ENCODE measurements around the gene PYGO2. TPM values are rescaled to one million over a fixed set of nuclear protein-coding genes. Genes with fewer than 3 reads are reported as not detected.

PYGO2 gene
- total and polyA plus RNA-seq, 2 of the 8 experiments (the other 6 are each of a cell fraction or from before 2014, with no cell fraction given) = 31.0 to 31.6 TPM

DNA sequence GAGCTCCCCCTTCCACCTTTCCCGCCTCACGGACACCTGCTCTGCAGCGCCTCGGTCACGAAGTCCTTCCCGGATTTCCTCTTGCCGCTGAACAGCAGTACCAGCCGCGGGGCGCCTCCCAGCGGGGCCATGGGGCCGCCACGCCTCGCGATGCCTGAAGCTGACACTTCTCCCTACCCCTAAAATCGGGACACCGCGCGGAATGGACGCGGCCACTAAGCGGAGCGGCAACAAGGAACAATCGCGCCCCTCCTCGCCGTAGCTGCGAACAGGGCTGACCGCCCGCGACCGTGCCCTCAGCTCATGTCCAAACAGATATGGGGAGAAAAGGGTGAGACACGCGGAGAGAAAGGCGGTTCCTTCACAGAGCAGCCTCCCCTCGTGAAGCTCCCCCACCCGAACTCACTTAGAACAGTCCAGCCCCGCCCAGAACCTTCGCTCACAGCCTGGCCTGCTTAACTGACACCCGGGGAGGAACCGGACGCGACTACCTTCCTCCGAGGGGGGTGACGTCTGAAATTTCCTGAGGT is 25.0 kb downstream of the PYGO2 start, which contains the start of gene PMVK (continued):
- TF ChIP-seq, protein P1, sequence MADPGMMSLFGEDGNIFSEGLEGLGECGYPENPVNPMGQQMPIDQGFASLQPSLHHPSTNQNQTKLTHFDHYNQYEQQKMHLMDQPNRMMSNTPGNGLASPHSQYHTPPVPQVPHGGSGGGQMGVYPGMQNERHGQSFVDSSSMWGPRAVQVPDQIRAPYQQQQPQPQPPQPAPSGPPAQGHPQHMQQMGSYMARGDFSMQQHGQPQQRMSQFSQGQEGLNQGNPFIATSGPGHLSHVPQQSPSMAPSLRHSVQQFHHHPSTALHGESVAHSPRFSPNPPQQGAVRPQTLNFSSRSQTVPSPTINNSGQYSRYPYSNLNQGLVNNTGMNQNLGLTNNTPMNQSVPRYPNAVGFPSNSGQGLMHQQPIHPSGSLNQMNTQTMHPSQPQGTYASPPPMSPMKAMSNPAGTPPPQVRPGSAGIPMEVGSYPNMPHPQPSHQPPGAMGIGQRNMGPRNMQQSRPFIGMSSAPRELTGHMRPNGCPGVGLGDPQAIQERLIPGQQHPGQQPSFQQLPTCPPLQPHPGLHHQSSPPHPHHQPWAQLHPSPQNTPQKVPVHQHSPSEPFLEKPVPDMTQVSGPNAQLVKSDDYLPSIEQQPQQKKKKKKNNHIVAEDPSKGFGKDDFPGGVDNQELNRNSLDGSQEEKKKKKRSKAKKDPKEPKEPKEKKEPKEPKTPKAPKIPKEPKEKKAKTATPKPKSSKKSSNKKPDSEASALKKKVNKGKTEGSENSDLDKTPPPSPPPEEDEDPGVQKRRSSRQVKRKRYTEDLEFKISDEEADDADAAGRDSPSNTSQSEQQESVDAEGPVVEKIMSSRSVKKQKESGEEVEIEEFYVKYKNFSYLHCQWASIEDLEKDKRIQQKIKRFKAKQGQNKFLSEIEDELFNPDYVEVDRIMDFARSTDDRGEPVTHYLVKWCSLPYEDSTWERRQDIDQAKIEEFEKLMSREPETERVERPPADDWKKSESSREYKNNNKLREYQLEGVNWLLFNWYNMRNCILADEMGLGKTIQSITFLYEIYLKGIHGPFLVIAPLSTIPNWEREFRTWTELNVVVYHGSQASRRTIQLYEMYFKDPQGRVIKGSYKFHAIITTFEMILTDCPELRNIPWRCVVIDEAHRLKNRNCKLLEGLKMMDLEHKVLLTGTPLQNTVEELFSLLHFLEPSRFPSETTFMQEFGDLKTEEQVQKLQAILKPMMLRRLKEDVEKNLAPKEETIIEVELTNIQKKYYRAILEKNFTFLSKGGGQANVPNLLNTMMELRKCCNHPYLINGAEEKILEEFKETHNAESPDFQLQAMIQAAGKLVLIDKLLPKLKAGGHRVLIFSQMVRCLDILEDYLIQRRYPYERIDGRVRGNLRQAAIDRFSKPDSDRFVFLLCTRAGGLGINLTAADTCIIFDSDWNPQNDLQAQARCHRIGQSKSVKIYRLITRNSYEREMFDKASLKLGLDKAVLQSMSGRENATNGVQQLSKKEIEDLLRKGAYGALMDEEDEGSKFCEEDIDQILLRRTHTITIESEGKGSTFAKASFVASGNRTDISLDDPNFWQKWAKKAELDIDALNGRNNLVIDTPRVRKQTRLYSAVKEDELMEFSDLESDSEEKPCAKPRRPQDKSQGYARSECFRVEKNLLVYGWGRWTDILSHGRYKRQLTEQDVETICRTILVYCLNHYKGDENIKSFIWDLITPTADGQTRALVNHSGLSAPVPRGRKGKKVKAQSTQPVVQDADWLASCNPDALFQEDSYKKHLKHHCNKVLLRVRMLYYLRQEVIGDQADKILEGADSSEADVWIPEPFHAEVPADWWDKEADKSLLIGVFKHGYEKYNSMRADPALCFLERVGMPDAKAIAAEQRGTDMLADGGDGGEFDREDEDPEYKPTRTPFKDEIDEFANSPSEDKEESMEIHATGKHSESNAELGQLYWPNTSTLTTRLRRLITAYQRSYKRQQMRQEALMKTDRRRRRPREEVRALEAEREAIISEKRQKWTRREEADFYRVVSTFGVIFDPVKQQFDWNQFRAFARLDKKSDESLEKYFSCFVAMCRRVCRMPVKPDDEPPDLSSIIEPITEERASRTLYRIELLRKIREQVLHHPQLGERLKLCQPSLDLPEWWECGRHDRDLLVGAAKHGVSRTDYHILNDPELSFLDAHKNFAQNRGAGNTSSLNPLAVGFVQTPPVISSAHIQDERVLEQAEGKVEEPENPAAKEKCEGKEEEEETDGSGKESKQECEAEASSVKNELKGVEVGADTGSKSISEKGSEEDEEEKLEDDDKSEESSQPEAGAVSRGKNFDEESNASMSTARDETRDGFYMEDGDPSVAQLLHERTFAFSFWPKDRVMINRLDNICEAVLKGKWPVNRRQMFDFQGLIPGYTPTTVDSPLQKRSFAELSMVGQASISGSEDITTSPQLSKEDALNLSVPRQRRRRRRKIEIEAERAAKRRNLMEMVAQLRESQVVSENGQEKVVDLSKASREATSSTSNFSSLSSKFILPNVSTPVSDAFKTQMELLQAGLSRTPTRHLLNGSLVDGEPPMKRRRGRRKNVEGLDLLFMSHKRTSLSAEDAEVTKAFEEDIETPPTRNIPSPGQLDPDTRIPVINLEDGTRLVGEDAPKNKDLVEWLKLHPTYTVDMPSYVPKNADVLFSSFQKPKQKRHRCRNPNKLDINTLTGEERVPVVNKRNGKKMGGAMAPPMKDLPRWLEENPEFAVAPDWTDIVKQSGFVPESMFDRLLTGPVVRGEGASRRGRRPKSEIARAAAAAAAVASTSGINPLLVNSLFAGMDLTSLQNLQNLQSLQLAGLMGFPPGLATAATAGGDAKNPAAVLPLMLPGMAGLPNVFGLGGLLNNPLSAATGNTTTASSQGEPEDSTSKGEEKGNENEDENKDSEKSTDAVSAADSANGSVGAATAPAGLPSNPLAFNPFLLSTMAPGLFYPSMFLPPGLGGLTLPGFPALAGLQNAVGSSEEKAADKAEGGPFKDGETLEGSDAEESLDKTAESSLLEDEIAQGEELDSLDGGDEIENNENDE (IDR thresholded peaks at IDR 0.05; ENCODE audit: insufficient replicate concordance, low read length) = no peak
- no peak; a peak in 1 of 4 replicates for TF ChIP-seq RAD21 (IDR thresholded peaks at IDR 0.05 in 1 of 2, conservative IDR thresholded peaks at IDR 0.05 in 1 of 2; ENCODE audit: low read depth in 2 of 2, low read length in 2 of 2)
- TF ChIP-seq SIN3A (conservative IDR thresholded peaks at IDR 0.05 in 1 of 2, IDR thresholded peaks at IDR 0.05 in 1 of 2; ENCODE audit: low read depth in 1 of 2, low read length in 2 of 2) = peak; percentile 74 to 78; a peak in 2 of 4 replicates
- no peak for TF ChIP-seq FOSL1 (IDR thresholded peaks at IDR 0.05; ENCODE audit: insufficient read depth, low read depth, low read length)

Measured in H1 (cell line).